ENCODE measurements around the gene SYNJ1.
"Not testable (repeated sequence)": the region's sequence is repeated elsewhere in the genome, so short reads cannot be mapped to it uniquely, and the experiment has no call there.

SYNJ1 gene

DNA sequence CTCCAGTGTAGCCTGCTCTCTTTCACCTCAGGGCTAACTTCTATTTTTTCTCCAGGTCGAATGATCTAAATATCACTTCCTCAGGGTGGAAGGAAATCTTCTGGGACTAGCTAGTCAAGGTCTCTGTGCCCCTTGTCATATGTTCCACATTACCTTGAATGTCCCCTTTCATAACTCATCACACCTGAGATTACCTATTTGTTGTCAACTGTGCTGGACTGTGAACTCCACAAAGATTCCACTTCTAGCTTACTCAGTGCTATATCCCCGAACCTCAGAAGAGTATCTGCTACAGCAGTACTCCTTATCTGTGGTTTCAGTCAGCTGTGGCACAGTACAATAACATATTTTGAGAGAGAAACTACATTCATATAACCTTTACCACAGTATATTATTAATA is 14.6 kb upstream of the SYNJ1 start:
- DNase-seq (ENCODE audit: low read depth, low spot score): no peak
- no peak overlapping the region for H3K4me3 ChIP-seq (ENCODE audit: low read length)

DNA sequence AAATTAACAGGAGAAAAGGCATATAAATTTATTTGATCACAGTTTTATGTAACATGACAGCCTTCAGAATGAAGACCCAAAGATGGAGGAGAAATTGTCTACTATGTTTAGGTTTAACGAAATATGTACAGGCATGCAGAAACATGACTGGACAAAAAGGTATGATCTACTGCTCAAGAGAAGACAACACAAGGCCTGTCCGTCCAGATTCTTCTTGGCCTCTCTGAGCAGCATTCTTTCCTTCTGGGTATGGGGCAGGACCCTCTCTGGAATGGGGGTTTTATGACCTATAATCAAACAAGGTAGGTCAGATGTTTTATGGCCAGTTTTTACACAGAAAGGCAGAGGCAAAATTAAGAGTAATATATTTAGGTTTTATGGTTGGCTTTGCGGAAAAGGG is 13.5 kb upstream of the SYNJ1 start:
- DNase-seq (ENCODE audit: low read depth, low spot score): no peak

DNA sequence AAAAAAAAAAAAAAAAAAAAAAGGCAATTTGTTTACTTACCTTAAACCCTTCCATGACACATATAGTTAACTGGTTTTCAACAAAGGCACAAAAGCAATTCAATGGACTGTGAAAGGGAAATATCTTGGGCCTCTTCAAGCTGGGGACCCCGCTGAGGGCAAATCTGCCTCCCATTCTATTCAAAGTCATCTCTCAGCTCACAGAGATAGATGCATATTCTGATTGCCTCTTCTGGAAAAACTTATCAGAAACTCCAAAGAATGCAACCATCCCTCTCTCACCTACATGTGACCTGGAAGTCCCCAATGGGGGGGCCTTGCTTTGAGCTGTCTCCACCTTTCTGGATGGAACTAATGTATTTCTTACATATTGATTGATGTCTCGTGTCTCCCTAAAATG is 12.1 kb upstream of the SYNJ1 start:
- H3K4me3 ChIP-seq (ENCODE audit: low read length): no peak overlapping the region
- DNase-seq (ENCODE audit: low read depth, low spot score): no peak

More for the DNA sequence above, 13.5 kb upstream of the SYNJ1 start:
- no peak overlapping the region for H3K4me3 ChIP-seq (ENCODE audit: low read length)

DNA sequence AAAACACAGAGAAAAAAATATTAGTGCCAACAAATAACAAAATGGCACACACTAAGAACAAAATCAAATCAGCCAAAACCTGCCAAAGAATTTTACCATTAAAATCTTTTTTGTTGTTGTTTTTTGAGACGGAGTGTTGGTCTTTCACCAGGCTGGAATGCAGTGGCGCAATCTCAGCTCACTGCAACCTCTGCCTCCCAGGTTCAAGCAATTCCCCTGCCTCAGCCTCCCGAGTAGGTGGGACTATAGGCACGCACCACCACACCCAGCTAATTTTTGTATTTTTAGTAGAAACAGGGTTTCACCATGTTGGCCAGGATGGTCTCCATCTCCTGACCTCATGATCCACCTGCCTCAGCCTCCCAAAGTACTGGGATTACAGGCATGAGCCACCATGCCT is 8.3 kb upstream of the SYNJ1 start:
- H3K4me3 ChIP-seq (ENCODE audit: low read length); DNase-seq (ENCODE audit: low read depth, low spot score): not testable (repeated sequence)

DNA sequence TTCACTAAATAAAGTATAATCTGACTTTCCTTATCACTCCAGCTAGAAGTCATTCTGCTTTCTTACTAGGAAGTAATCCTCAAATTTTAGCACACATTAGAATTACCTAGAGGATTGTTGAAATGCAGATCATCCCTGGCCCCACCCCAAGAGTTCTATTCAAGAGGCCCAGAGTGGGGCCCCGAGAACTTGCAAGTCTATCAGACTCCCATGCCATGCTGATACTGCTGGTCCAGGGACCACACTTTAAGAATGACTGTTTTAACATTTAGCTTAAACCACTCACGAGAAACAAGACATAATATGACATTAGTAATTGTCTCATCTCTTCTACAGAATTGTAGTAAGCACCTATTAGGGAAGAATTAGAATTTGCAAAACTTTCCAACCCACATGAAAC is 7.7 kb upstream of the SYNJ1 start:
- H3K4me3 ChIP-seq (ENCODE audit: low read length): no peak overlapping the region
- no peak for DNase-seq (ENCODE audit: low read depth, low spot score)

DNA sequence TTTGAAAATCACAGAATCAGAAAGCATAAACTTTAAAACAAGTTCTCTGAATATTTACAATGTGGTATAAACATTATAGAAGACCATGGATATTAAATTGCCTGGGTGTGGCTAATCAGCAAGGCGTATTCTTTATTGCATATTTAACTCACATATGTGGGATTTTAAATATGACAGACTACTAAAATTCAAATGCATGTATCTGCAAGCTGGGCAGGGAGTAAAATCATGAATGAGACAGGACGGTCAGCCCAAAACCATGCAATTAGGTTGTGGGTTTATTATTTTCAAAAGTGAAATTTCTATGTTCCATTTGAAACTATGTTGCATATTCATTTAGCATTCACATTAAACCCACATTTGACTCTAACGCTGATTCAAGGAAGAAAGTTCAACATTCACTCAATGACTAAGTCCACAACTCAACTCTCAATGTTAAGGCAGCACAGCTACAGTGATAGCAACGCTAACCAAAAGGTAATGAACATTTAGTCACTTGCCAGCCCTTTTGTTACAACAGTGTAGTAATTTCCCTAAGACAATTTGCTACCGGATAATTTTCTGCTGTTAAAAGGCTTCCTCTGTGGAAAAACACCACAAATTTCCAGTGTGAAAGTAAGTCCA is 6.3 kb upstream of the SYNJ1 start:
- H3K4me3 ChIP-seq (ENCODE audit: low read length): no peak overlapping the region
- DNase-seq (ENCODE audit: low read depth, low spot score): no peak

DNA sequence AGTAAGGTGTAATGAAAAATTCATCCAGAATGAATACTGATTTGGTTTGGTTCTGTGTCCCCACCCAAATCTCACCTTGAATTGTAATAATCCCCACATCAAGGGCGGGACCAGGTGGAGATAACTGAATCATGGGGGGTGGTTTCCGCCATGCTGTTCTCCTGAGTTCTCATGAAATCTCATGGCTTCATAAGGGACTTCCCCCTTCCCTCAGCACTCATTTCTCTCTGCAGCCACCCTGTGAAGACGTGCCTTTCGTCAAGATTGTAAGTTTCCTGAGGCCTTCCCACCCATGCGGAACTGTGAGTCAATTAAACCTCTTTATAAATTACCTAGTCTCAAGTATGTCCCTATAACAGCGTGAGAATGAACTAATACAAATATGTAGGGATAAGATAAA is 5.5 kb upstream of the SYNJ1 start:
- DNase-seq (ENCODE audit: low read depth, low spot score): no peak
- no peak overlapping the region for H3K4me3 ChIP-seq (ENCODE audit: low read length)

DNA sequence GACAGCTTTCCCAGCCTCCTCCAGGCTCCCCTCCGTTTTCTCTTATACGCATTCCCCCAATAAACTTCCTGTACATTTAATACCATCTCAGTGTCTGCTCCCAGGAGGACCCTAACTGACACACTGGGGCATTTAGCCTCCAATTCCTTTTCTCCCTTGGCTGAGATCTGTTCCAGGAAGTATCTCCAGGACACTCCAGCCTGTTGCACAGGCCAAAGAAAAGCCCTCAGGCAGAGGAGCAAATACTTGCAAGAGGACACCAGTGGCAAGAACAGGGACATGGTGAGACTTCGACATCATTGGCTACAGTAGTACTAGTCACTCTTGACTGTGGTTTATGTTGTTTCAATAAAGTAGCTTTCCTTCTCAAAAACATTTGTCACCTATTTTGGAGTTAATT is 4.7 kb upstream of the SYNJ1 start:
- DNase-seq (ENCODE audit: low read depth, low spot score): no peak
- no peak overlapping the region for H3K4me3 ChIP-seq (ENCODE audit: low read length)

DNA sequence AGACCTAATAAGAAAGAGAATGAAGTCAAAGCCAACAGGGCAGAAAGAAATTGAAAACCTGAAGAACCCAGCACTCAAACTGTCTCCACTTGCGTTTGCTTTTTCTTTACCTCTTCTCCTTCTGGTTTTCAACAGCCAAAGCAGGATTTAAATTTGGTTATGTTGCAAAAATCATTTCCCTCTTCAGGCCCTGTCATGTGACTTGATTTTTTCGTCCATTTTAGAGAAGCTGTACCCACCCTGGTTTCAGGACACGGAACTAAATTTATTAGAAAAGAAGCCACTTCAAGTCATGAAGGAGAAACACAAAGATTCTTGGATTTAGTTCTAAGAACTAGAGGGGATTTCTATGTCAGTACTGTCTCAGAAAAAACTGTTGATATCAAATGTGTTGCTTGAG is 1.0 kb upstream of the SYNJ1 start:
- peak overlapping the region; percentile 89 for H3K4me3 ChIP-seq (ENCODE audit: low read length)
- no peak for DNase-seq (ENCODE audit: low read depth, low spot score)

DNA sequence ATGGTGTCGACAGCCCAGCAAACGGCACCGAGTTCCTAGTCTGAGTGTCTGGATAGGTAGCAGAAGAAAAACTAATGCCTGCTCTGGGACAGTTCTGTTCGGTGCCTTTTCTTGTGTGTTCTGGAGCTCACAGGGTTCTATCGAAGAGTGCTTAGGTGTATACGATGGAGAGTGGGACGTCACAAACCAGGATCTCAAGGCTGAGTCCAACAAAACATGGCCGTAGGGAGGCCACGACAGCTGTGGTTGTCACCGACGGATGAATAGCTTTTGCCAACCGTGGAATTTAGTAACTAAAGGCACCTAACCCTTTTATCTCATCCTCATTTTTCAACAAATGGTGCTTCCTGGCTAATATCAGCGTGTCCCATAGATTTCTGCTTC is 635 bp upstream of the SYNJ1 start:
- no peak for DNase-seq (ENCODE audit: low read depth, low spot score)

DNA sequence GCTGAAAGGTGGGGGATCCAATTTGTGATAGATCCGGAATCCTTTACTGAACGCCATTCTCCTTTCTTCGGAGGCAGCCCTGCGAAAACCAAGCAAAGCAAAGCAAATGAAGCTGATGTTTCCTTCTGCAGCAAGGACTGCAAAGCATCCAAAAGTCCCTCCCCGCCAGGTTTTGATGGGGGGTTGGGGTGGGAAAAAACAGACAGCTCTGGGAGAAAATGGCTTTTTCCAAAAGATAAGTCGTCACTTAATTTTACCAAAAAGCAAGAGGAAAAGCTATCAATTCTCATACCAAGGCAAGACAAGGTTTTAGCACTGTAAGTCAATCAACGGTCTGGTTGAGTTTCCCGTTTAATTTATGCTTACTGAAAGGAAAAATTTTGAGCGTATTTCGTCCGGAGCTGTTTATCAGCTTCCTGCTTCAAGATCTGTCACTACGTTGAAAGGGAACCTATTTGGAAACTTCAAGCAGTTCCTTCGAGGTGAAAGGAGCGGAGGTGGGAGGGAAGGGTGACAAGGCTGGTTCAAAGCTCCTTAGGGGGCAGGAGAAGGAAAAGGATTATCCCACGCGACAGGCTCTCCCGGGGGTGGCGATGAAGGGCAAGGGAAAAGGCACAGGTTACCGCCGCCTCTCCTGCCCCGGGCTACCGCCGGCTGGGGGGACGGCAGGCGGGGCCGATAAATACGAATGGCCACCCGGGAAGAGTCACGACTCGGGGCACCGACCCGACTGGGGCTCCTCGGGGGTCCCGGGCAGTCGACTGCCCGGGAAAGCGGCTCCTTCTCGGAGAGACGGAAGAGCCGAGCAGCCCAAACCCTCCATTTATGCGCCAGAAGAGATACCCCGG is 750 bp downstream of the SYNJ1 start:
- peak overlapping the region; percentile 89 for H3K4me3 ChIP-seq (ENCODE audit: low read length)
- DNase-seq (ENCODE audit: low read depth, low spot score): no peak

More for the DNA sequence above, 635 bp upstream of the SYNJ1 start:
- H3K4me3 ChIP-seq (ENCODE audit: low read length): peak overlapping the region; percentile 89

DNA sequence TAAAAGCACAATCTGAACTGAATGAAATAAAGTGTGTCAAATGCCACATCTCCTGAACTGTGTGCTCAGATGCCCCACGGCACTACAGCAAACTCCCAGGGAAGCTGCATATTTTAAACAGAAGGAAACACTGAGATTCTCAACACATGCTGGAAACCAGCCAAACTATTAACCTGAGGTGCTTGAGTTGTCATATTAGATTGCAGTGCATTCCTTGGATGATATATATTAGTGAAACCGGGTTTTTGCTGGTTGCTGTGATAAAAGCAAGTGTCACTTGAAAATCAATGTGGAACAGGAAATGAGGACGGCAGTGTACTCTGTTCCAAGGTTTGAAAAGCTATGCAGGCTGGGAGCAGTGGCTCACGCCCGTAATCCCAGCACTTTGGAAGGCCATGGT is 8.7 kb downstream of the SYNJ1 start:
- no peak for DNase-seq (ENCODE audit: low read depth, low spot score)
- no peak overlapping the region for H3K4me3 ChIP-seq (ENCODE audit: low read length)

DNA sequence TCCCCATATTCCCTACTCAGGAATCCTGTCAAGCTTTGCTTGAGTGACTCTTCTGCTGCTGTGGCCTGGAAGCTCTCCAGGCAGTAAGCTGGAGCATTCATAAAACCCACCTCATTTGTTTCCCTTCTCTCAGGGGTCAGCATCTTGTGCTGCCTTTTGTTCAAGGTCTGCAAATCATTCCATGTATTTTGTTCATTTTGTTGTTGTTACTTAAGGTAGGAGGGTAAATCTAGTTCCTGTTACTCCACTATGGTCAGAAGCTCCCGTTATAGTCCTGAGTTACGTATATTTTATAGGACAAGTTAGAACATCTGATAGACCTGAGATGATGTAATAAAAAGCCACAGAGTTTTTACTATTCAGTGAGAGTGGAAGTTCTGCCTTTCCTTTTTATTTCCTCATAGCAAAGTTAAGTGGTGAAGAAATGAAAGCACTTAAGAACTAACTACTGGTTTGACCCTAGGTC is 9.9 kb downstream of the SYNJ1 start:
- no peak overlapping the region for H3K4me3 ChIP-seq (ENCODE audit: low read length)
- no peak for DNase-seq (ENCODE audit: low read depth, low spot score)

DNA sequence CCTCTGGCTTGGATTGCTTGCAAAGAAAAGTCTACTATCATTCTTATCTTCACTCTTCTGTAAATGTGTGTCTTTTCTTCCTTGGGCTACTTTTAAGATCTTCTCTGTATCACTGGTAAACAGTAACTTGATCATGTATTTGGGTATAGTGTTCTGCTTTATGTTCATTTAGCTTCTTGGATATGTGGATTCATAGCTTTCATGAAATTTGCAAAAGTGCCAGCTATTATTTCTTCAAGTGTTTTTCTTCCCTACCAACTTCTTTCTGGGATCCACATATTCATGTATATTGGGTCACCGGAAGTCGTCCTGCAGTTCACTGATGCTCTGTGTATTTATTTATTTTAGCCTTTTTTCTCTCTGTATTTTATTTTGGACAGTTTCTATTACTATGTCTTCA is 11.3 kb downstream of the SYNJ1 start:
- DNase-seq (ENCODE audit: low read depth, low spot score): no peak
- no peak overlapping the region for H3K4me3 ChIP-seq (ENCODE audit: low read length)

DNA sequence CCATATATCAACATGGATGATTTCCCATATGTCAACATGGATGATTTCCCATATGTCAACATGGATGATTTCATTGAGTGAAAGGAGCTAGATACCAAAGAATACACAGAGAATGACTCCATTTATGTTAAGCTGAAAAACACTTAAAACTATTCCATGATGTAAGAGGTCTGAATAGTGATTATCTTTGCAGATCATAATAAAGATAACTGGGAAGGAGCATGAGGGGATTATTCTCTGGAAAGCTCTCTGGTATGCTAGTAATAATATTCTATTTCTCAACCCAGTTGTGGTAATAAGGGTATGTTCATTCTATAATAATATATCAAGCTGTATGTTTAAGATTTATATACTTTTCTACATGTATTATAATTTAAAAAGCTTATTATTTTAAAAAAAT is 14.1 kb downstream of the SYNJ1 start:
- no peak for DNase-seq (ENCODE audit: low read depth, low spot score)
- H3K4me3 ChIP-seq (ENCODE audit: low read length): no peak overlapping the region

DNA sequence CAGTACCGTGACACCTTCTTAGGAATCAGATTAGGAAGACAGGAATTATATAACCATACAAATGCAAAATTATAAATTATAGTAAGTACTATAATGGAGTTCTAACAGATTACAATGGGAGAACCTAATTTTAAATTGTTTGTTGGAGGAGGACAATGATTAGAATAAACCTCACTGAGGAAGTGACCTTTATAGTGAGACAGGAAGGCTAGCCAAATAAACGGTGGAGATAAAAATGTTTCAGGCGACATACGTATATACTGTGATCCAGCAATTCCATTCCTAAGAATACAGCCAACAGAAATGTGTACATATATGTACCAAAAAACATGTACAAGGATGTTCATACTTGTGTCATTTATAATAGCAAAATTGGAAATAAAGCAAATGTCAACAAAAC is 15.2 kb downstream of the SYNJ1 start:
- DNase-seq (ENCODE audit: low read depth, low spot score): no peak
- no peak overlapping the region for H3K4me3 ChIP-seq (ENCODE audit: low read length)

DNA sequence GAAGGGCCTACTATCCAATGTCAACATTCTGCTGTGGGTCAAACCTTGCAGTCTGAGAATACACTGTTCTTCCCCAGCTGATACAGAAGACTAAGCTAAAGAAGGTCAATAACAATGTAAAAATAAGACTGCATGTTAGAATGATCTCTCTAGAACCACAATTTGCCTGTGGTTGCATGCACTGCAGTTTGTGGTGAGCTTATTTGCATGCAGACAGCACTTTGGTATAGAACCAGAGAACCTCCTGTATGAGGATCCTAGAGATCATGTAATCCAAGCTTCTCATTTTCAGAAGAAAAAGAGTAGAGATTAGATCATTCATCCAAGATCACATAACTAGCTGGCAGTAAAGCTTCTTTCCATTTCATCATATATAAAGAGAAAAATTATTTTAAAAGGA is 15.8 kb downstream of the SYNJ1 start:
- H3K4me3 ChIP-seq (ENCODE audit: low read length): no peak overlapping the region
- DNase-seq (ENCODE audit: low read depth, low spot score): peak; percentile 64

DNA sequence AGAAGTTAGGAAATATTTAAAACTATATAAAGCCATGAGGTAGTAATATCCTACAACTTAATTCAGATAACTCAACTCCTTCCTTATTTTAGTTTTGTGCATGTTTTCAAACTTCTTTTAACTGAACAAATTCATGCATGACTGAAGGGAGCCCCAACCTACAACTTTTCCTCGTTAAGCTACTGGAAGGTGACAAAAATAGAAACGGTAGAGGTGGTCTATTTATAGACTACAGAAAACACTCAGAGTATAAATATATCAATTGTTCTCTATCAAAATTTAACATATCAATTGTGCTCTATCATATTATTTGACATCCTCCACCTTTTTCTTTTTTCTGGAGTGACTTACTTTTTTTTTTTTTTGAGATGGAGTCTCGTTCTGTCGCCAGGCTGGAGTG is 16.8 kb downstream of the SYNJ1 start:
- H3K4me3 ChIP-seq (ENCODE audit: low read length): no peak overlapping the region
- no peak for DNase-seq (ENCODE audit: low read depth, low spot score)

DNA sequence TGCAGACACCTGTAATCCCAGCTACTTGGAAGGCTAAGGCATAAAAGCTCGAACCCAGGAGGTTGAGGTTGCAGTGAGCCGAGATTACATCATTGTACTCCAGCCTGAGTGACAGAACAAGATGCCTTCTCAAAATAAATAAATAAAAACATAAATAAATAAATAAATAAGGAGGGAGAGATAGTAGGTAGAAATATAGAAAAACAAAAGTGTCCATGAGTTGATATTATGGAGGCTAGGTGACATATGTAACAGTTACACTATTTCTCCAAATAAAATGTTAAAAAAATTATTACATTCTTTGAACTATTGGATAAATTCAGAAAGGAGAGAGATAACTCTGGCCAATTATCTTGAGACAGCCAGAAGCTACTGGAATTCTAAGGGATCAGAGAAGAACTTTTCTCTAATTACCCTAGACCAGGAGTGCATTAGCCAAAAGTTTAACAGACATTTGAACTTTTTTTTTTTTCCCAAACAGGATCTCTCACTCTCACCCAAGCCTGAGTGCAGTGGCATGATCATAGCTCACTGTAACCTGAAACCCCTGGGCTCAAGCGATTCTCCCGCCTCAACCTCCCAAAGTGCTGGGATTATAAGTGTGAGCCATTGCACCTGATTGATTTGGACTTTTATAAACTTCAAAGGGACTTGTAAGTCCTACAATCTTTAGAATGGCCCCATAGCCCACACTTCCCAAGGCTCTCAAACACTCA is 17.6 kb downstream of the SYNJ1 start:
- no peak overlapping the region for H3K4me3 ChIP-seq (ENCODE audit: low read length)
- no peak for DNase-seq (ENCODE audit: low read depth, low spot score)

DNA sequence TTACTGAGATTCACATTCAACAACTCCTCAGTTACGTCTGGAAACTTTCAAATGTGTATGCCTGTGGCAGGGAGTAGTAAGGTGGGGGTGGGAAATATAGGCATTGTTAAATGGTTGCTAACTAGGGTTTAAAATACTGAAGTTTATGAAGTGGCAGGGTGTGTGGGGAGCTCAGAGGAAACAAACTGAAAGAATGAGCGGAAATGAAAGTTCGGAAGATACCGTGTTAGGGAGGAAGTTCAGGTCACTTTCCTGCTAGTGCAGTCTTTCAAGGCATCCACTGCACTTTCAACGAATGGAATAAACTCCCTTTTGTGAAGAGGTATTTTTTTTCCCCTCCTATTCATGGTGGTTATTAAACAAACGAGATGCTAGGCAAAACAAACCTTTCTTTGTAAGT is 19.7 kb downstream of the SYNJ1 start:
- DNase-seq (ENCODE audit: low read depth, low spot score): no peak
- H3K4me3 ChIP-seq (ENCODE audit: low read length): no peak overlapping the region

All from Jurkat, Clone E6-1 (cell line).